ENCODE measurements around the gene IYD.

- TF ChIP-seq CTCF (conservative IDR thresholded peaks at IDR 0.05 in 1 of 2, IDR thresholded peaks at IDR 0.05 in 1 of 2; ENCODE audit: low read depth in 1 of 2, low read length in 2 of 2), result no peak
- no peak for TF ChIP-seq EZH2 (IDR thresholded peaks at IDR 0.05; ENCODE audit: low read length, missing control alignments)
These were observed 43.6 kb upstream of the IYD start for GRCh38 chr6:150325066-150325772.

Measured in fibroblast of lung (primary cell).